ENCODE results near the gene CHDH.

The CHDH gene

GRCh38 chr3:53842436-53843194 is 3.6 kb downstream of the CHDH start:
- FAIRE-seq (no peak), DNase-seq (ENCODE audit: insufficient read length, low spot score) (no peak)
- TF ChIP-seq CTCF (IDR thresholded peaks at IDR 0.05; ENCODE audit: insufficient read depth, missing control alignments), result no peak

GRCh38 chr3:53841296-53841695 is 4.9 kb downstream of the CHDH start:
- no peak for FAIRE-seq
- no peak for TF ChIP-seq CTCF (IDR thresholded peaks at IDR 0.05; ENCODE audit: insufficient read depth, missing control alignments)
- DNase-seq (ENCODE audit: insufficient read length, low spot score), result no peak

GRCh38 chr3:53837331-53837730 is 8.9 kb downstream of the CHDH start:
- TF ChIP-seq CTCF (IDR thresholded peaks at IDR 0.05; ENCODE audit: insufficient read depth, missing control alignments), result no peak

GRCh38 chr3:53836084-53836872 is 9.9 kb downstream of the CHDH start:
- no peak for DNase-seq (ENCODE audit: insufficient read length, low spot score)
- no peak for TF ChIP-seq CTCF (IDR thresholded peaks at IDR 0.05; ENCODE audit: insufficient read depth, missing control alignments)
- no peak for FAIRE-seq

More at GRCh38 chr3:53837331-53837730, 8.9 kb downstream of the CHDH start:
- DNase-seq (ENCODE audit: insufficient read length, low spot score), result no peak
- no peak for FAIRE-seq

- TF ChIP-seq CTCF (IDR thresholded peaks at IDR 0.05; ENCODE audit: insufficient read depth, missing control alignments), result no peak
- FAIRE-seq (no peak), DNase-seq (ENCODE audit: insufficient read length, low spot score) (no peak)
Measured at GRCh38 chr3:53835257-53835656, 11.0 kb downstream of the CHDH start.

GRCh38 chr3:53834429-53835095 is 11.7 kb downstream of the CHDH start:
- FAIRE-seq (no peak), DNase-seq (ENCODE audit: insufficient read length, low spot score) (no peak)
- TF ChIP-seq CTCF (IDR thresholded peaks at IDR 0.05; ENCODE audit: insufficient read depth, missing control alignments), result no peak

All from D721Med (cell line).